Trophoblast cell (in vitro differentiated cells and primary cell): Measurements from ENCODE around the gene VCAN.

Experiments used
- DNase-seq, 2 donors: peaks; one replicate each; pipeline ENCODE4 v3.0.0-alpha.2; 2016
- H2AFZ ChIP-seq: 2 replicates; pipeline ENCODE4 v1.6.1; 2013; ENCODE audit warnings: low read length, moderate library complexity, mild to moderate bottlenecking; ENCODE audit not compliant: insufficient read depth, poor library complexity
- H2AK5ac ChIP-seq: 2 replicates; pipeline ENCODE4 v1.6.1; 2013; ENCODE audit warnings: mild to moderate bottlenecking, low read length
- H2BK120ac ChIP-seq: 2 replicates; pipeline ENCODE4 v1.6.1; 2013; ENCODE audit warnings: low read length, mild to moderate bottlenecking, moderate library complexity; ENCODE audit not compliant: insufficient read depth, poor library complexity
- H2BK12ac ChIP-seq: 2 replicates; pipeline ENCODE4 v1.6.1; 2013; ENCODE audit warnings: mild to moderate bottlenecking, low read length, moderate library complexity
- H2BK5ac ChIP-seq: 2 replicates; pipeline ENCODE4 v1.6.1; 2013; ENCODE audit warnings: low read length, low read depth, moderate library complexity, mild to moderate bottlenecking; ENCODE audit not compliant: poor library complexity
- H3K14ac ChIP-seq: 2 replicates; pipeline ENCODE4 v1.6.1; 2013; ENCODE audit warnings: mild to moderate bottlenecking, low read length
- H3K18ac ChIP-seq: 2 replicates; pipeline ENCODE4 v1.6.1; 2013; ENCODE audit warnings: mild to moderate bottlenecking, low read length
- H3K23ac ChIP-seq: 2 replicates; pipeline ENCODE4 v1.6.1; 2013; ENCODE audit warnings: low read length
- H3K27ac ChIP-seq: 2 replicates; pipeline ENCODE4 v1.5.1; 2013; ENCODE audit warnings: low read depth, mild to moderate bottlenecking, inconsistent platforms, low read length, moderate library complexity
- H3K27me3 ChIP-seq: 2 replicates; pipeline ENCODE4 v1.6.1; 2013; ENCODE audit warnings: inconsistent platforms, mild to moderate bottlenecking, low read length, moderate library complexity; ENCODE audit not compliant: insufficient read depth
- H3K36me3 ChIP-seq, 2 experiments: 1 replicate in 1 of 2; 2 replicates in 1 of 2; pipeline ENCODE4 v1.6.1; 2013; ENCODE audit warnings: low read length in 2 of 2, mild to moderate bottlenecking in 2 of 2, moderate library complexity in 1 of 2; ENCODE audit not compliant: insufficient read depth in 2 of 2, control insufficient read depth in 1 of 2
- H3K4ac ChIP-seq: 2 replicates; pipeline ENCODE4 v1.6.1; 2013; ENCODE audit warnings: low read depth, mild to moderate bottlenecking, low read length, moderate library complexity
- H3K4me1 ChIP-seq, 2 experiments: 1 replicate in 1 of 2; 2 replicates in 1 of 2; pipeline ENCODE4 v1.6.1; 2013; ENCODE audit warnings: low read length in 2 of 2, mild to moderate bottlenecking in 2 of 2, moderate library complexity in 1 of 2; ENCODE audit not compliant: insufficient read depth in 2 of 2, control insufficient read depth in 1 of 2
- H3K4me2 ChIP-seq: 2 replicates; pipeline ENCODE4 v1.6.1; 2013; ENCODE audit warnings: inconsistent platforms, mild to moderate bottlenecking, low read length, moderate library complexity
- H3K4me3 ChIP-seq: 2 replicates; pipeline ENCODE4 v1.5.1; 2013; ENCODE audit warnings: mild to moderate bottlenecking, low read depth, low read length, inconsistent platforms
- H3K79me1 ChIP-seq: one replicate; pipeline ENCODE4 v1.6.1; 2013; ENCODE audit warnings: low read length
- H3K79me2 ChIP-seq: 2 replicates; pipeline ENCODE4 v1.6.1; 2013; ENCODE audit warnings: low read length, mild to moderate bottlenecking; ENCODE audit not compliant: control insufficient read depth, insufficient read depth, poor library complexity
- H3K9ac ChIP-seq: 2 replicates; pipeline ENCODE4 v1.6.1; 2013; ENCODE audit warnings: mild to moderate bottlenecking, low read length
- H3K9me3 ChIP-seq: 2 replicates; pipeline ENCODE4 v1.6.1; 2013; ENCODE audit warnings: low read depth, mild to moderate bottlenecking, control low read depth, inconsistent platforms, low read length; ENCODE audit not compliant: insufficient read depth
- H4K12ac ChIP-seq: 2 replicates; pipeline ENCODE4 v1.6.1; 2013; ENCODE audit warnings: low read depth, mild to moderate bottlenecking, low read length, moderate library complexity
- H4K8ac ChIP-seq: 2 replicates; pipeline ENCODE4 v1.6.1; 2013; ENCODE audit warnings: low read depth, mild to moderate bottlenecking, low read length, moderate library complexity
- H4K91ac ChIP-seq: one replicate; pipeline ENCODE4 v1.6.1; 2013; ENCODE audit warnings: low read depth, mild to moderate bottlenecking, low read length, moderate library complexity
- WGBS: extraction: QIAGEN DNeasy Blood & Tissue Kit; methylation state at CpG from one replicate; pipeline ENCODE4 v1.1.7; 2013; ENCODE audit warnings: missing lambda C conversion rate; ENCODE audit not compliant: insufficient read length, insufficient coverage; ENCODE audit errors: extremely low coverage; 5-methylcytosine and 5-hydroxymethylcytosine counted together

The VCAN gene

DNA sequence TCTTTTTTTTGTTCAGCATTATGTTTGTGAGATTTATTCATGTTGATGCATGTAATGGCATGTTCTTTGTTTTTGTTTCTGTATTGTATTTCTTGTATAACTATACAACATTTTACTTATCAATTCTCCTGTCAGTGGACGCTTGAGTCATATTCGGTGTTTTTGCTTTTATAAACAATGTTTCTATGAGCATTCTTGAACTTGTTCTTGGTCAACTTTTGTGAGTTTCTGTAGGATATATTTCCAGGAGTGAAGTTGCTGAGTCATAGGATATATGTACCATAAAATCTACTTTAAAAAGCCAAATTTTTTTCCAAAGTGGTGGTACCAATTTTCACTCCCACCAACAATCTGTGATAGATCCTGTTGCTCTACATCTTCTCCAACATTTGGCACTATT, 104.8 kb downstream of the VCAN start:
- Histone ChIP-seq H2BK120ac (no peak overlapping the region), H2AK5ac (no peak overlapping the region), H2BK12ac (no peak overlapping the region), H3K9ac (no peak overlapping the region), H2AFZ (no peak overlapping the region), H3K4ac (no peak overlapping the region), H4K91ac (no peak overlapping the region), H3K9me3 (no peaks in the 10 kb centered on the region), H3K27me3 (no peaks in the 10 kb centered on the region), H3K36me3 (no peaks in the 10 kb centered on the region), H3K4me1 (no peaks in the 10 kb centered on the region), H2BK5ac (no peak overlapping the region), H4K12ac (no peak overlapping the region), H3K18ac (no peak overlapping the region), H3K79me2 (no peaks in the 10 kb centered on the region), H3K27ac (no peak overlapping the region), H3K23ac (no peak overlapping the region), H3K4me2 (no peak overlapping the region), H3K79me1 (no peaks in the 10 kb centered on the region), H3K4me3 (no peak overlapping the region), H3K14ac (no peak overlapping the region), H4K8ac (no peak overlapping the region)
- no peak for DNase-seq
- no CpG with 5 or more reads among the region's 2 CpGs for WGBS

DNA sequence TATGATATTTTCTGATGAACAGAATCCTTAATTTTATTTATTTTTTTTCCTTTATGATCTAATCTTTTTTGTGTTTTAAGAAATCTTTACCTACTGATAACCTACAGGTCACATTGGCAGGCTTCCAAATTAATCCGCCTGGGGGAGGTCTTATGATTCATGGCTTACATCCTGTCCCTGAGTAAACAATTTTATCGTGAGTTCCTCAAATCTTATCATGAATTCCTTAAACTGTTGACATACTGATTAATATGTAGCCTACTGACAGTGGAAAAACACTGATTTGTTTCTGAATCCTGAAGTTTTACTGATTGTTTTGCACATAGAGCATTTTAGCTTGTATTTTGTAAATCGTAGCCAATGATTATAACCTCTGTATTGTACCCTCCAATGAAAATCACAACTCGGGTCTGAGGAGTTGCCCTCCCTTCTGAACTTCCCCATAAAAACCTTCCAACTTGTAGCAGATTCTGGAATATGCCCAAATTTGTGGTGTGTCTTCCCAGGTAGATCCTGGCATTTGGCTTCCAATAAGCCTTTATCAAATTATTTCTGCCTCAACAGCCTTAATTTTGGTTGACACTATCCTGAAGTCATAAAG, 105.6 kb downstream of the VCAN start:
- Histone ChIP-seq H2BK12ac (no peak overlapping the region), H4K12ac (no peak overlapping the region), H3K4me1 (no peaks in the 10 kb centered on the region), H3K4me3 (no peak overlapping the region), H2AFZ (no peak overlapping the region), H2BK5ac (no peak overlapping the region), H3K9ac (no peak overlapping the region), H3K4me2 (no peak overlapping the region), H3K36me3 (no peaks in the 10 kb centered on the region), H3K18ac (no peak overlapping the region), H3K23ac (no peak overlapping the region), H3K9me3 (no peaks in the 10 kb centered on the region), H3K27ac (no peak overlapping the region), H4K91ac (no peak overlapping the region), H3K79me2 (no peaks in the 10 kb centered on the region), H3K79me1 (no peaks in the 10 kb centered on the region), H3K4ac (no peak overlapping the region), H2BK120ac (no peak overlapping the region), H3K27me3 (no peaks in the 10 kb centered on the region), H3K14ac (no peak overlapping the region), H4K8ac (no peak overlapping the region), H2AK5ac (no peak overlapping the region)
- no CpG with 5 or more reads among the region's 4 CpGs for WGBS
- DNase-seq, result peak; percentile 56 to 83

DNA sequence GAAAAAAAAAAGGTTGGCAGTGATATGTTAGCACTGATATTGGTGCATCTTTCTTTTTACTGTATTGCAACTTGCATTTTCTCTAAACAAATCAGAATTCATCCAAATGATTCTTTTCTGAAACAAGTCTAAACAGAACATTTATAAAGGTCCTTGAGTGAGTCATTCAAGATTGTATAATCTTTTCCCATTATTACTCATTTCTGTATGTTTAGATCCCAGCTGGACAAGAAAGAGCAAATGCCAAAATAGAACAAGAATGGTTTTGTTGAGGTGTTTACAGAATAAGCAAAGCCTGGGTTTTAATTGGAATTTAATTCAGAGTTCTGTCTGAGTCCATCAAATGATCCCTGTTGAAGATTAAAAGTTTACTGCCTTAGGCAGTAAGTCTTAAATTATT, 112.3 kb downstream of the VCAN start:
- Histone ChIP-seq H3K79me2 (no peaks in the 10 kb centered on the region), H3K79me1 (no peaks in the 10 kb centered on the region), H3K14ac (no peak overlapping the region), H2BK12ac (no peak overlapping the region), H3K18ac (no peak overlapping the region), H4K8ac (no peak overlapping the region), H3K9ac (no peak overlapping the region), H3K27ac (no peak overlapping the region), H3K27me3 (no peaks in the 10 kb centered on the region), H3K4me3 (no peak overlapping the region), H3K4me2 (no peak overlapping the region), H3K4me1 (no peaks in the 10 kb centered on the region), H3K4ac (no peak overlapping the region), H2AFZ (no peak overlapping the region), H4K91ac (no peak overlapping the region), H4K12ac (no peak overlapping the region), H3K9me3 (no peaks in the 10 kb centered on the region), H3K23ac (no peak overlapping the region), H2BK120ac (no peak overlapping the region), H3K36me3 (no peaks in the 10 kb centered on the region), H2AK5ac (no peak overlapping the region), H2BK5ac (no peak overlapping the region)
- DNase-seq, result no peak

DNA sequence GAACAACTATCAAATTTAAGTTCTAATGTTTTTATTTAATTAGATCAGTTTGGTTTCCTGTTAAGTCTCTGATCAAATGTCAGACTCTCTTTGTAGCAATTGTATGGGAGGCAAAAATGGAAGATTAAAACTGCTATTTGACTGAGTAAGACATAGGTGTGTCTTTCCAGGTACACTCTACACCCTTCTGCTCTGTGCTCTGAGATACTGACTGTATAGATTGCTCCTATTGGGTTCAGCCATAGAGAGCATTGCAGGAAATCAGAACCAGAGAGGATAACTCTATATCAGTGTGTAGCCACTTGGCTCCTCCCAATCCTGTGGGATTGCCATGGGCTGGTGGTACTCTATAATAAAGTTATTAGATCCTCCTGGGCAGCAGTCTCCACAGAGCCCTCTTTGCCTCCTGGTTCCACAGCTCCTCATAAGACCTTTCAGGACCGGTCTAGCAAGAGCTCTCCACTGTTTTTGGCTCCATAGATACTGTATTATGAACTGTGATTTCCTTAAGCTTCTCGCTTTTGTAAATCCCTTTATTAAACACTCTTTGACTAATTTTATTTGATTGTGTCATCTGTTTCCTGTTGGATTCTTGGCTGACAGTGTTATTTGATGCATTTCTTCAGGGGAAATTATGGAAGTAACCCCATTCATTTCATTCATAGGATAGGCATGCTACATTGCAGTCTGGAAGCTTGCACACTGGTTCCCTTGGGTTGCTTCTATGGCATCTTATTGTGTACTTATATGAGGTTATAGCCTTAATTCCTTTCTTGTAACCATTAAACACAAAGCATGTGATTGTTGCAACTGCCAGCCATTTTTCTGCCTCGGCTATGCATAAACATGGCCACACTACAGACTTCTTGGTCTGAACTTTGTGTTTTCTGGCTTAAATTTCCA, 115.6 kb downstream of the VCAN start:
- no peak overlapping the region for H3K14ac ChIP-seq
- H3K18ac ChIP-seq, result no peak overlapping the region
- H3K79me1 ChIP-seq, result no peaks in the 10 kb centered on the region
- no peak for DNase-seq
- H3K4me3 ChIP-seq, result no peak overlapping the region
- H2BK5ac ChIP-seq, result no peak overlapping the region
- WGBS, result no CpG with 5 or more reads among the region's 3 CpGs
- no peak overlapping the region for H3K4ac ChIP-seq
- H3K27ac ChIP-seq, result no peak overlapping the region
- no peaks in the 10 kb centered on the region for H3K36me3 ChIP-seq
- H3K9me3 ChIP-seq, result no peaks in the 10 kb centered on the region
- H3K23ac ChIP-seq, result no peak overlapping the region
- no peak overlapping the region for H2BK12ac ChIP-seq
- H3K9ac ChIP-seq, result no peak overlapping the region
- no peak overlapping the region for H4K12ac ChIP-seq
- H2AK5ac ChIP-seq, result no peak overlapping the region
- H3K4me2 ChIP-seq, result no peak overlapping the region
- H2BK120ac ChIP-seq, result no peak overlapping the region
- H4K91ac ChIP-seq, result no peak overlapping the region
- H2AFZ ChIP-seq, result no peak overlapping the region
- no peak overlapping the region for H4K8ac ChIP-seq
- H3K4me1 ChIP-seq, result no peaks in the 10 kb centered on the region
- H3K27me3 ChIP-seq, result no peaks in the 10 kb centered on the region
- no peaks in the 10 kb centered on the region for H3K79me2 ChIP-seq
